ENCODE measurements around the gene SERPINA1.
"Not testable (repeated sequence)": the region's sequence is repeated elsewhere in the genome, so short reads cannot be mapped to it uniquely, and the experiment has no call there.

Gene SERPINA1

GRCh38 chr14:94354190-94354589 is 34.2 kb downstream of the SERPINA1 start:
- H3K36me3 ChIP-seq (ENCODE audit: control insufficient read depth, insufficient read depth, low read length, severe bottlenecking); H3K4me3 ChIP-seq (ENCODE audit: low read length); H3K9ac ChIP-seq (ENCODE audit: low read length); H3K9me3 ChIP-seq (ENCODE audit: control insufficient read depth, low read length); H3K27me3 ChIP-seq (replicated peaks; ENCODE audit: control insufficient read depth, insufficient read depth, low read length); DNase-seq (ENCODE audit: low read depth): not testable (repeated sequence)
- peaks cover 11% of the 10 kb centered on the region for H3K4me1 ChIP-seq (ENCODE audit: control insufficient read depth, insufficient read depth, low read length)

- Histone ChIP-seq H3K27me3 (replicated peaks; ENCODE audit: control insufficient read depth, insufficient read depth, low read length) (no peaks in the 10 kb centered on the region), H3K9me3 (ENCODE audit: control insufficient read depth, low read length) (no peaks in the 10 kb centered on the region), H3K9ac (ENCODE audit: low read length) (no peak overlapping the region), H3K4me3 (ENCODE audit: low read length) (no peak overlapping the region), H3K36me3 (ENCODE audit: control insufficient read depth, insufficient read depth, low read length, severe bottlenecking) (no peaks in the 10 kb centered on the region), H3K4me1 (ENCODE audit: control insufficient read depth, insufficient read depth, low read length) (peaks cover 16% of the 10 kb centered on the region)
- DNase-seq (ENCODE audit: low read depth) = no peak
Measured at GRCh38 chr14:94349276-94349675, 39.1 kb downstream of the SERPINA1 start.

- H3K4me3 ChIP-seq (ENCODE audit: low read length) = no peak overlapping the region
- H3K36me3 ChIP-seq (ENCODE audit: control insufficient read depth, insufficient read depth, low read length, severe bottlenecking) = no peaks in the 10 kb centered on the region
- H3K9ac ChIP-seq (ENCODE audit: low read length) = no peak overlapping the region
- no peaks in the 10 kb centered on the region for H3K27me3 ChIP-seq (replicated peaks; ENCODE audit: control insufficient read depth, insufficient read depth, low read length)
- peaks cover 20% of the 10 kb centered on the region for H3K4me1 ChIP-seq (ENCODE audit: control insufficient read depth, insufficient read depth, low read length)
- H3K9me3 ChIP-seq (ENCODE audit: control insufficient read depth, low read length) = no peaks in the 10 kb centered on the region
- DNase-seq (ENCODE audit: low read depth) = no peak
Measured at GRCh38 chr14:94348836-94349235, 39.6 kb downstream of the SERPINA1 start.

- Histone ChIP-seq H3K9ac (ENCODE audit: low read length) (no peak overlapping the region), H3K36me3 (ENCODE audit: control insufficient read depth, insufficient read depth, low read length, severe bottlenecking) (no peaks in the 10 kb centered on the region), H3K9me3 (ENCODE audit: control insufficient read depth, low read length) (no peaks in the 10 kb centered on the region), H3K4me3 (ENCODE audit: low read length) (no peak overlapping the region), H3K27me3 (replicated peaks; ENCODE audit: control insufficient read depth, insufficient read depth, low read length) (no peaks in the 10 kb centered on the region), H3K4me1 (ENCODE audit: control insufficient read depth, insufficient read depth, low read length) (peaks cover 37% of the 10 kb centered on the region)
- DNase-seq (ENCODE audit: low read depth) = no peak
Measured at GRCh38 chr14:94346841-94347240, 41.6 kb downstream of the SERPINA1 start.

- not testable (repeated sequence) for DNase-seq (ENCODE audit: low read depth); H3K36me3 ChIP-seq (ENCODE audit: control insufficient read depth, insufficient read depth, low read length, severe bottlenecking); H3K9ac ChIP-seq (ENCODE audit: low read length); H3K4me3 ChIP-seq (ENCODE audit: low read length); H3K9me3 ChIP-seq (ENCODE audit: control insufficient read depth, low read length); H3K27me3 ChIP-seq (replicated peaks; ENCODE audit: control insufficient read depth, insufficient read depth, low read length)
- H3K4me1 ChIP-seq (ENCODE audit: control insufficient read depth, insufficient read depth, low read length) = peaks cover 41% of the 10 kb centered on the region
Measured at GRCh38 chr14:94346065-94346786, 42.2 kb downstream of the SERPINA1 start.

- H3K4me3 ChIP-seq (ENCODE audit: low read length) = no peak overlapping the region
- no peaks in the 10 kb centered on the region for H3K27me3 ChIP-seq (replicated peaks; ENCODE audit: control insufficient read depth, insufficient read depth, low read length)
- H3K4me1 ChIP-seq (ENCODE audit: control insufficient read depth, insufficient read depth, low read length) = peaks cover 41% of the 10 kb centered on the region
- no peak overlapping the region for H3K9ac ChIP-seq (ENCODE audit: low read length)
- H3K9me3 ChIP-seq (ENCODE audit: control insufficient read depth, low read length) = no peaks in the 10 kb centered on the region
- peak; percentile 88 for DNase-seq (ENCODE audit: low read depth)
- H3K36me3 ChIP-seq (ENCODE audit: control insufficient read depth, insufficient read depth, low read length, severe bottlenecking) = no peaks in the 10 kb centered on the region
Measured at GRCh38 chr14:94345344-94346064, 42.9 kb downstream of the SERPINA1 start.

GRCh38 chr14:94344389-94344788 is 44.0 kb downstream of the SERPINA1 start:
- Histone ChIP-seq H3K9me3 (ENCODE audit: control insufficient read depth, low read length) (no peaks in the 10 kb centered on the region), H3K4me3 (ENCODE audit: low read length) (no peak overlapping the region), H3K36me3 (ENCODE audit: control insufficient read depth, insufficient read depth, low read length, severe bottlenecking) (no peaks in the 10 kb centered on the region), H3K9ac (ENCODE audit: low read length) (no peak overlapping the region), H3K4me1 (ENCODE audit: control insufficient read depth, insufficient read depth, low read length) (peaks cover 41% of the 10 kb centered on the region), H3K27me3 (replicated peaks; ENCODE audit: control insufficient read depth, insufficient read depth, low read length) (no peaks in the 10 kb centered on the region)
- no peak for DNase-seq (ENCODE audit: low read depth)

GRCh38 chr14:94343238-94344005 is 45.0 kb downstream of the SERPINA1 start:
- peaks cover 41% of the 10 kb centered on the region for H3K4me1 ChIP-seq (ENCODE audit: control insufficient read depth, insufficient read depth, low read length)
- H3K36me3 ChIP-seq (ENCODE audit: control insufficient read depth, insufficient read depth, low read length, severe bottlenecking) = no peaks in the 10 kb centered on the region
- no peak for DNase-seq (ENCODE audit: low read depth)
- H3K4me3 ChIP-seq (ENCODE audit: low read length) = no peak overlapping the region
- no peaks in the 10 kb centered on the region for H3K9me3 ChIP-seq (ENCODE audit: control insufficient read depth, low read length)
- no peaks in the 10 kb centered on the region for H3K27me3 ChIP-seq (replicated peaks; ENCODE audit: control insufficient read depth, insufficient read depth, low read length)
- H3K9ac ChIP-seq (ENCODE audit: low read length) = no peak overlapping the region

GRCh38 chr14:94342334-94342934 is 46.0 kb downstream of the SERPINA1 start:
- no peaks in the 10 kb centered on the region for H3K9me3 ChIP-seq (ENCODE audit: control insufficient read depth, low read length)
- peak overlapping the region; percentile 42 for H3K4me3 ChIP-seq (ENCODE audit: low read length)
- H3K9ac ChIP-seq (ENCODE audit: low read length) = peak overlapping the region; percentile 32
- peak; percentile 99 for DNase-seq (ENCODE audit: low read depth)
- no peaks in the 10 kb centered on the region for H3K36me3 ChIP-seq (ENCODE audit: control insufficient read depth, insufficient read depth, low read length, severe bottlenecking)
- H3K27me3 ChIP-seq (replicated peaks; ENCODE audit: control insufficient read depth, insufficient read depth, low read length) = no peaks in the 10 kb centered on the region
- H3K4me1 ChIP-seq (ENCODE audit: control insufficient read depth, insufficient read depth, low read length) = peaks cover 42% of the 10 kb centered on the region

- Histone ChIP-seq H3K4me1 (ENCODE audit: control insufficient read depth, insufficient read depth, low read length) (peaks cover 48% of the 10 kb centered on the region), H3K9me3 (ENCODE audit: control insufficient read depth, low read length) (no peaks in the 10 kb centered on the region), H3K36me3 (ENCODE audit: control insufficient read depth, insufficient read depth, low read length, severe bottlenecking) (no peaks in the 10 kb centered on the region), H3K27me3 (replicated peaks; ENCODE audit: control insufficient read depth, insufficient read depth, low read length) (no peaks in the 10 kb centered on the region), H3K4me3 (ENCODE audit: low read length) (peak overlapping the region; percentile 42), H3K9ac (ENCODE audit: low read length) (peak overlapping the region; percentile 32)
- DNase-seq (ENCODE audit: low read depth) = no peak
Measured at GRCh38 chr14:94341656-94342333, 46.6 kb downstream of the SERPINA1 start.
